Upper lobe of left lung (tissue), 6 donors: Measurements from ENCODE around the gene CSNK1D. TPM values are rescaled to one million over a fixed set of nuclear protein-coding genes. Genes with fewer than 3 reads are reported as not detected.

Source experiments
- ATAC-seq, 2 donors: fragments of 200-7000 bp; cut with Tn5 transposase; one replicate each; pipeline ENCODE4 v1.9.1; 2022; ENCODE audit warnings: mild to moderate bottlenecking in 2 of 2, moderate library complexity in 2 of 2; ENCODE audit not compliant: low FRiP score in 2 of 2
- DNase-seq, 2 donors: peaks; one replicate each; pipeline ENCODE4 v3.0.0-alpha.2; 2019 to 2020
- H3K27ac ChIP-seq, 4 donors: fragments of 200-600 bp; sonication (generic); one replicate each; pipeline ENCODE4 v1.5.1; 2016 to 2019
- H3K27me3 ChIP-seq, 4 donors: fragments of 200-600 bp; sonication (generic); one replicate each; pipeline ENCODE4 v1.5.1; 2017 to 2019
- H3K36me3 ChIP-seq, 4 donors: fragments of 200-600 bp; sonication (generic); one replicate each; pipeline ENCODE4 v1.5.1; 2016 to 2019
- H3K4me1 ChIP-seq, 4 donors: fragments of 200-600 bp; sonication (generic); one replicate each; pipeline ENCODE4 v1.5.1; 2018 to 2019
- H3K4me3 ChIP-seq, 4 donors: fragments of 200-600 bp; sonication (generic); one replicate each; pipeline ENCODE4 v1.5.1; 2017 to 2019; ENCODE audit warnings: mild to moderate bottlenecking in 2 of 4, moderate library complexity in 1 of 4
- H3K9me3 ChIP-seq, 4 donors: fragments of 200-600 bp; sonication (generic); one replicate each; pipeline ENCODE4 v1.5.1; 2018 to 2019
- EP300 ChIP-seq, 4 donors: sonication (generic); formaldehyde crosslinking; IDR thresholded peaks; one replicate each; pipeline ENCODE4 v1.5.1; 2017; ENCODE audit warnings: antibody characterized with exemption in 4 of 4, control low read depth in 2 of 4
- POLR2A ChIP-seq, 4 donors: fragments of 450-650 bp; IDR thresholded peaks; one replicate each; pipeline ENCODE4 v1.5.1; 2016 to 2017; ENCODE audit warnings: antibody characterized with exemption in 4 of 4, mild to moderate bottlenecking in 2 of 4
- POLR2AphosphoS5 ChIP-seq, 2 donors: sonication (generic); formaldehyde crosslinking; IDR thresholded peaks; one replicate each; pipeline ENCODE4 v1.5.1; 2017; ENCODE audit warnings: antibody characterized with exemption in 2 of 2
- WGBS, 2 donors: methylation state at CpG; one replicate each; pipeline ENCODE4 v1.1.5; 2017 to 2018; 5-methylcytosine and 5-hydroxymethylcytosine counted together
- total RNA-seq, 6 donors: library from RNA; depleted of rRNA in 4 of 6; stranded (reverse); fragments of >200 nt in 4 of 6; gene quantifications; one replicate each; pipeline versions ENCODE4 v1.1.0 to v1.2.1, GENCODE V29; 2016 to 2021
- TF ChIP-seq, protein P1 (sequence below), 6 experiments: fragments of 450-650 bp in 4 of 6; fragments of 200-600 bp in 2 of 6; sonication (generic) in 2 of 6; IDR thresholded peaks; one replicate each; pipeline ENCODE4 v1.5.1; 2016 to 2019; ENCODE audit warnings: antibody characterized with exemption in 6 of 6
- donor health status: DM: no; HTN: no; CAD: no; lungs with moderate emphysema.
- donor health status: DM: no; HTN: yes; CAD: no; lungs with severe emphysema.

CSNK1D gene
- total RNA-seq, 6 donors from 2014 or later = 80.6 to 228 (median 152) TPM

GRCh38 chr17:82236142-82236971 is 37.1 kb downstream of the CSNK1D start:
- DNase-seq = peak; percentile 77 to 93
- Histone ChIP-seq H3K4me1 (peaks cover 72 to 95% (median 87%) of the 10 kb centered on the region in 4 donors), H3K27ac (peak overlapping the region; percentile 9 to 86 (median 32)), H3K9me3 (no peaks in the 10 kb centered on the region), H3K27me3 (no peaks in the 10 kb centered on the region), H3K36me3 (peaks cover 4 to 40% (median 16%) of the 10 kb centered on the region in 4 donors), H3K4me3 (no peak overlapping the region)
- peak; percentile 42 to 59 for ATAC-seq
- TF ChIP-seq EP300 (IDR thresholded peaks at IDR 0.05) = no peak
- TF ChIP-seq, protein P1, sequence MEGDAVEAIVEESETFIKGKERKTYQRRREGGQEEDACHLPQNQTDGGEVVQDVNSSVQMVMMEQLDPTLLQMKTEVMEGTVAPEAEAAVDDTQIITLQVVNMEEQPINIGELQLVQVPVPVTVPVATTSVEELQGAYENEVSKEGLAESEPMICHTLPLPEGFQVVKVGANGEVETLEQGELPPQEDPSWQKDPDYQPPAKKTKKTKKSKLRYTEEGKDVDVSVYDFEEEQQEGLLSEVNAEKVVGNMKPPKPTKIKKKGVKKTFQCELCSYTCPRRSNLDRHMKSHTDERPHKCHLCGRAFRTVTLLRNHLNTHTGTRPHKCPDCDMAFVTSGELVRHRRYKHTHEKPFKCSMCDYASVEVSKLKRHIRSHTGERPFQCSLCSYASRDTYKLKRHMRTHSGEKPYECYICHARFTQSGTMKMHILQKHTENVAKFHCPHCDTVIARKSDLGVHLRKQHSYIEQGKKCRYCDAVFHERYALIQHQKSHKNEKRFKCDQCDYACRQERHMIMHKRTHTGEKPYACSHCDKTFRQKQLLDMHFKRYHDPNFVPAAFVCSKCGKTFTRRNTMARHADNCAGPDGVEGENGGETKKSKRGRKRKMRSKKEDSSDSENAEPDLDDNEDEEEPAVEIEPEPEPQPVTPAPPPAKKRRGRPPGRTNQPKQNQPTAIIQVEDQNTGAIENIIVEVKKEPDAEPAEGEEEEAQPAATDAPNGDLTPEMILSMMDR (IDR thresholded peaks at IDR 0.05) = peak; percentile 89 to 95 (median 93)
- no peak for TF ChIP-seq POLR2AphosphoS5 (IDR thresholded peaks at IDR 0.05)
- TF ChIP-seq POLR2A (IDR thresholded peaks at IDR 0.05) = no peak
- WGBS, 2 donors = 62 to 67% methylated on average over 8 to 17 of the region's 44 CpGs

DNA sequence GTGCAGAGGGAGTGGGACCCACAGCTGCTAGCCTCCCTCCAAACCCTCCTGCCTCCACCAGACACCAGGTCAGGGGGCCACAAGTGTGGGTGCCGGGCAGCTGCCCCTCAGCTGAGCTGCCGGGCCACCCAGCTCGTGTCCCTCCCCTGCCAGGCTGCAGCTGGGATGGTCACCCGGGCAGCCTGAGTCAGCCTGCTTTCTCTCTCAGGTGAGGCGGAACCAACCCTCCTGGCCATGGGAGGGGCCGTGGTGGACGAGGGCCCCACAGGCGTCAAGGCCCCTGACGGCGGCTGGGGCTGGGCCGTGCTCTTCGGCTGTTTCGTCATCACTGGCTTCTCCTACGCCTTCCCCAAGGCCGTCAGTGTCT is 37.7 kb downstream of the CSNK1D start:
- WGBS, 2 donors = 41 to 85% methylated on average over 4 to 10 of the region's 15 CpGs
- DNase-seq = peak in 1 of 2 donors; percentile 84
- TF ChIP-seq, protein P1 (IDR thresholded peaks at IDR 0.05) = no peak
- TF ChIP-seq POLR2AphosphoS5 (IDR thresholded peaks at IDR 0.05) = peak in 1 of 2 donors; percentile 4
- H3K27ac ChIP-seq = peak overlapping the region; percentile 9 to 86 (median 32)
- H3K9me3 ChIP-seq = no peaks in the 10 kb centered on the region
- H3K36me3 ChIP-seq = peaks cover 4 to 40% (median 16%) of the 10 kb centered on the region in 4 donors
- no peak for ATAC-seq
- no peaks in the 10 kb centered on the region for H3K27me3 ChIP-seq
- peaks cover 67 to 95% (median 84%) of the 10 kb centered on the region in 4 donors for H3K4me1 ChIP-seq
- H3K4me3 ChIP-seq = no peak overlapping the region

DNA sequence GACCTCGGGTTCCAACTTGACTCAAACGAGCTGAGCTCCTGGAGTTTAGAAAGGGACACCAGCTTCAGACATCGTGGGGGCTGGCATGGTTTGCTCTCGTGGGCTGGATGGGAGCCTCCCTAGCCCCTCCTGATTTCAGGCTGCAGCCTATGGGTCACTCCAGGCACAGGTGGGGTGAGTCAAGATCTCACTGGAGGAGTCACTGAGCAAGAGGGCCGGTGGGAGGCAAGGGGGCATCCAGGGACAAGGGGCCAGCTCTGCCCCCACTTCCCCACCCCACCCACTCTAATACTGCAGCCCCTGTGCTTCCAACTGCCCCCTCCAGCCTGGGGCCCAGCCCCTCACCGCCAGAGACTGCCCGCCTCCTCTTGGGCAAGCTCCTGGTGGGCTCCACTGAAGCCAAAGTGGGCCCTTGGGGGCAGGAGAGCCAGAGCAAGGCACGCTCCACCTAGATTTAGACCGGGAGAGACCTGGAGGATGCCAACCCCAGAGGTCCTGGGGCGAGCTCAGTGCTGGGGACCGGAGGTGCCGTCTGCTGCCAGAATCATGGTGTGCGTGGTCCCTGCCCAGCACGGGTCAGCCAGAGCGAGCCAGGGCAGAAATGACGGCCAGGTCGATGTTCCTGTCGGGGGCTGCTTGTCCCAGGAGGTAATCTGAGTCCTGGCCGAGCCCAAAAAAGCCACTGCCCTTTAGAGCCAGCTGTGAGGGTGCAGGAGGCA is 38.3 kb downstream of the CSNK1D start:
- WGBS, 2 donors = 83 to 86% methylated on average over 18 to 19 of the region's 19 CpGs
- TF ChIP-seq, protein P1 (IDR thresholded peaks at IDR 0.05) = no peak
- TF ChIP-seq EP300 (IDR thresholded peaks at IDR 0.05) (no peak), POLR2AphosphoS5 (IDR thresholded peaks at IDR 0.05) (no peak), POLR2A (IDR thresholded peaks at IDR 0.05) (no peak)
- Histone ChIP-seq H3K9me3 (no peaks in the 10 kb centered on the region), H3K27ac (peak overlapping the region; percentile 14 to 86 (median 32)), H3K36me3 (peaks cover 4 to 38% (median 16%) of the 10 kb centered on the region in 4 donors), H3K4me3 (no peak overlapping the region), H3K4me1 (peaks cover 67 to 95% (median 84%) of the 10 kb centered on the region in 4 donors), H3K27me3 (no peaks in the 10 kb centered on the region)
- ATAC-seq (no peak), DNase-seq (no peak)

DNA sequence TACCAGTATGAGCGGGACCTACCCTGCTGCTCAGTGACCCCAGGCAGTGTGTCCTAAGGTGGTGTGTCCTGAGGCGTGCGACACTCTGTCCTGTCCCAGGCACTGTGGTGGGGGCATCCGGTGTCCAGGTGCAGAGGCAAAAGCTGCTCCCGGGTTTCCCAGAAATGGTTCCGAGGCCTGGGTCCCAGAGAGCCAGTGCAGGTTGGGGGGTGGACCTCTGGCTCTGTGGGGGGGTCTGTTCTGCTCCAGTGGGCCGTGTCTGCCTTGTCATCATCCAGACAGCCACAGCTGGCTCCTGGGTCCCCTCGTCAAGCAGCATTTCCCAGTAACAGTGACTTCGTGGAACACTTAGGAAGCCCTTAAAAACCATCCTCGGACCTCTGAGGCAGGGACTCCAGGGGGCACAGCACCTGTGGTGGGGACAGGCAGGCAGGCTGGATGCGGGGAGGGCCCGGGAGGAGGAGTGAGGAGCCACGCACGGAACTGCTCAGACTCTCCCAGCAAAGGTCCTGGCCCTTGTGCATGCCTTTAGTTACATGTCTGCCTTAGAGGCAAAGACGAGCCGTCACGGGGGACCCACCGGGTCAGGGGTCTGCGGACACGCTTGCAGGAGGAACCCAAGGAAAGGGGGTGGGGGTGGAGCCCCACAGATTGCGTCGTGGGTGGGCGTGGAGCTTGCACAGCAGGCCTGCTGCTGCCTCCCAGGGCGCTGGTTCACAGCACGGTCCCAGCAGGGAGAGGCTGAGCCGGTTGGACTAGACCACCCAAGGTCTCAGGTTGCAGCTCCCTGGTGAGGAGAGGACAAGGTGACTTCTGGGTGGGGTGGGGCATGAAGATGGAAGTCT is 39.1 kb downstream of the CSNK1D start:
- Histone ChIP-seq H3K4me1 (peaks cover 67 to 95% (median 84%) of the 10 kb centered on the region in 4 donors), H3K4me3 (no peak overlapping the region), H3K27me3 (no peaks in the 10 kb centered on the region), H3K27ac (peak overlapping the region in 2 of 4 donors; percentile 14 to 86), H3K9me3 (no peaks in the 10 kb centered on the region), H3K36me3 (peaks cover 4 to 30% (median 12%) of the 10 kb centered on the region in 4 donors)
- TF ChIP-seq, protein P1 (IDR thresholded peaks at IDR 0.05) = no peak
- TF ChIP-seq POLR2A (IDR thresholded peaks at IDR 0.05) (no peak), EP300 (IDR thresholded peaks at IDR 0.05) (no peak), POLR2AphosphoS5 (IDR thresholded peaks at IDR 0.05) (no peak)
- DNase-seq = peak in 1 of 2 donors; percentile 70
- WGBS, 2 donors = 66 to 75% methylated on average over 9 to 25 of the region's 26 CpGs
- ATAC-seq = no peak
